Activated CD8-positive, alpha-beta memory T cell treated with anti-CD3 and anti-CD28 coated beads, Interleukin-2, amount 50 U/mL, for 48 hours (primary cell): ENCODE results near the gene CALY.

Experiments
- DNase-seq: peaks from one replicate; pipeline ENCODE4 v3.0.0-alpha.2; 2020

CALY gene

DNA sequence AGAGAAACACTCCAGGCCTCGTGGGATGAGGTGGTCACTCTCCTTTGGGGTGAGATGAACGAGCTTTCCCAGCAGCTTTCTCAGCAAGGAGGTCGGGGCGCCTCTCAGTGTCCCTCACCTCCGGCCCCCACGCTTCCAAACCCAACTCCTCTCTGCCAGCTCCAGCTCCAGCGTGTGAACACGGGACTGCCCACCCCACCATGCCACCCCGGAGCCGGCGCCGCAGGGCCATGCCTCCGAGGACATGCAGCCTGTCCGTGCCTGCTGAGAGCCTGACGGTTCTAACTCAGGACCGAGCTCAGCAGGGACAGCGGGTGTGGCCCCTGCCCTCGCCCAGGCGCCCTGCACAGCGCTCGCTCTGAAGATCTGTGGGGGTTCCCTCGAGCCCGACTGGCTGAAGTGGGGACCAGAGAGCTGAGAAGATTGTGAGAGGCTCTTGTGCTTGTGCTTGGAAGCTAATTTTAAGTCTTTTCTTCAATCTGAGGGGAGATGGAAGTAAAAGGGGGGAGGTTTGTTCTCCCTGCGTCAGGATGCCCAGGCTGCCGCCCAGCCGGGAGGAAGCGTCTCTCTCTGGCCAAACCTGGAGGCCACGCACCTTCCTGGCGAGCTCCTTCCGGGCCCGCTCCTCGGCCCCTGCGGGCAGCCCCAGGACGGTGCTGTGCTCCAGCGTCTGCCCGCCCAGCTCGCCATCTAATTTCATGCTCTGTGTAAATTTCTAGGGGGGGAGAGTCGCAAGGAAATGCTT, 54.9 kb downstream of the CALY start:
- DNase-seq, result no peak

DNA sequence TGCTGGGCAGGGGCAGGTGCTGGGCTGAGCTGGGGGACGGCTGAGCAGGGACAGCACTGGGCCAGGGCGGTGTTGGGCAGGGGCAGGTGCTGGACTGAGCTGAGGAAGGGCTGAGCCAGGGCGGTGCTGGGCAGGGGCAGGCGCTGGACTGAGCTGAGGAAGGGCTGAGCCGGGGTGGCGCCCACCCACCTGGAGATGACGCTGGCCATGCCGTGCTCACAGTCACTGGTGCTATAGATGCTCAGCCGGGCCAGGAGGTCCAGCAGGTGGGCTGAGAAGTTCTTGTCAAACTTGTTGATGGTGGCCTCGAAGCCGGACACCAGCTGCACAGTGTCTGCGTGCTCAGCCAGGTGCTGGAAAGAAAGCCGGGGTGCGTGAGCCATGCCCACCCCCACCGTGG, 55.6 kb downstream of the CALY start:
- DNase-seq, result no peak

DNA sequence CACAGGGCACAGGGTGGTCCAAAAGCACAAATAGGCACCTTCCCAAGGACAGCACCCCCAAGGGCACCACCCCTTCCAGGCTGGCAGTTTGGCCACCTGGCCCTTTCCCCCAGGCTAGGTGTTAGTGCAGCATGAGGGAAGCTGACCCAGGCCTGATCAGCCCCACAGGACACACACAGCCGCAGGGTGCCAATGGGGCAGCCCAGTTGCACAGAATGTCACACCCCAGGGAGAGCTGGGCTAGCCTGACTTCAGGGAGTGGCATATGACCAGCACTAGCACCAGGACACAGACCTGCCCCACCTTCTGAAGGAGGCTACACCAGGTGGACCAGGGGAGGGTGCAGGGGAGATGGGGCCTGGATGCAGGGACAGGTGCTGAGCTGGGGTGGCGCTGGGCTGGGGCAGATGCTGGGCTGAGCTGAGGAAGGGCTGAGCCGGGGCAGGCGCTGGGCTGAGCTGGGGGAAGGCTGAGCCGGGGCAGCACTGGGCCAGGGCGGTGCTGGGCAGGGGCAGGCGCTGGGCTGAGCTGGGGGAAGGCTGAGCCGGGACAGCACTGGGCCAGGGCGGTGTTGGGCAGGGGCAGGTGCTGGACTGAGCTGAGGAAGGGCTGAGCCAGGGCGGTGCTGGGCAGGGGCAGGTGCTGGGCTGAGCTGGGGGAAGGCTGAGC, 56.2 kb downstream of the CALY start:
- no peak for DNase-seq

DNA sequence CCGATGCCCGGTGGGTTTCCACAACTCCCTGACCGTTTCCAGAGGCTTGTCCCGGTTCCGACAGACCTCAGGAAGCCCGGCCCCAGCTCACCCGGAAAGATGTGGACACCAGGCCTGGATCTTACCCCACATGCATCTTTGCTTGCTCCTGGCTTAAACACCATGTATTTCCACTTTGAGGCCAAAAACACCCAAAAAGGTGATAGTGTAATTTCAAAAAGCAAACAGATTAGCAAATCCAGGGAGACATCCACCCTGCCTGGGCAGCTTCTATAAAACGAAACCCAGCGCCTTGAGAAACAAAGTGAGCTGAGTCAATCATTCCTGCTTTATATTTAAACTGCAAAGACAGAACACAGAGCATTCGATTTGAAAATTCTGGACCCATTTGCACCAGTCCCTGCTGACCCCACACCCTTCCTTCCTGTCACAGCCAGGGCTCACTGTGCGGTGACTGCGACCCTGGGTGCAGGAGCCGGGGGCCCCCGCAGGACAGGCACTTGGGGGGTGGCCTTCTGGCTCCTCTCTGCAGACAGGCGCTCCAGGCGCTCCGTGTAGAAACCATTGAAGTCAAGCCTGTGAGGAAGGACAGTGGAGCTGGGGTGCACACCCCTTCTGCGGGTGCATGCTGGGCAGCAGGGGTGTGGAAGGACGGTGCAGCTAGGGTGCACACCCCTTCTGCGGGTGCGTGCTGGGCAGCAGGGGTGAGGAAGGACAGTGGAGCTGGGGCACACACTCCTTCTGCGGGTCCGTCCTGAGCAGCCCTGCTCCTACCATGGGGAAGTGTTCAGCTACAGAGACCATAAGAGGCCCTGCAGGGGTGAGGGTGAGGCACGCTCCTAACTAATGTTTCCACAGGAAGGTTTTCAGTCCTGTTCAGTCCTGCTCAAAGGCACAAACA, 57.1 kb downstream of the CALY start:
- no peak for DNase-seq

DNA sequence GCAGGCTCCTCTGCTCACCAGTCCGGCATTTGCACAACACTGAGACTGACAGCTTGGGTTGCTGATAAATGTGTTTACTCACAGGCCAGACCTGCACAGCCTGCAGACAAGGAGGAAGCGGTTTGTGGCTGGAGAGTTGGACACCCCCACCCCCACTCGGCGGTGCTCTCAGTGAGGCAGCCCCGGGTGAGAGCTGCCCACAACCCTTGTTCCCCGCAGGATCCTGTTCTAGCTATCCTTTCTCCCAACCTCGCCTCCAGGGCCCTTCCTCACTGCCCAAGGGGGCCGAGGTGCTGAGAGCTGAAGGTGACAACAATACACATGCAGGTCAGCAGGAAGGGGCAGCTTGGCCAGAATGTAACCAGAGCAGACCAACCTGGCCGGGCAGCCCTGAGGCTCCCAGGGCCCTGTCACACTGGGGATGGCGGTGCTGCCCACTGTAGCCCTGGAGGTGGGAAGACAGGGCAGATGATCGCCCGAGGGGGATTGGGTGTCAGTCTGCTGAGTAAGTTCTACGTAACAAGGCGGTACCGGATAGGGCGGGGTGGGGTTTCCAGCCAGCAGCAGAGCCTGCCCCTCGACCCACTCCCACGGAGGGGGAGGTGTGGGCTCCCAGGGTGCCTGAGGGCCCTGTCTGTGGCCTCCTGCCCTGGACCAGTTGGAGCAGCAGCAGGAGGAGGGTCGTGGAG, 58.0 kb downstream of the CALY start:
- DNase-seq, result no peak

DNA sequence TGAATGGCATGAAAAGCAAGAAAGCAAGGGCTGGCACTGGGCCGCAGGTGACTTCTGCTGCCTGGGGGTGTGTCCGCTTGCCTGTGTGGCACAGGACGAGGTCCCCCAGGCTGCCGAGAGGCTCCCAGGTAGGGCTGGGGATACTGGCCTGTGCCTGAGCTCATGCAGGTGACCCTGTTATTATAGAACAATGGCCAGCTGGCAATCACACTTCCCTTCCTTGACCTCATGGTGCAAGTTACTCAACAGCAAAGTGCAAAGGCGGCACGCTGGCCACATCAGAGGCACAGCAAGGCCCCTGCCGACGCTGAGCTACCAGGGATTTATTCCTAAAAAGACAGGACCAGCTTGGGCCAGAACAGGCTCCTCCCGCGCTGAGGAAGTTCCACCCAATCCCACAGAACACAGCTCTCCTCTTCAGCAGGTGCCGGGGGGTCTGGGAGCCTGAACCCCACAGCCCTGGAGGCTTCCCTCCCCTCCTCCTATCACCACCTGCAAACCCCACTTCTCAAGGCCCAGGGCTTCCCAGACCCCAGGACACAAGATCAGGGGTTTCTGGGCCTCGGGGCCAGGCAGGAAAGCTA, 58.6 kb downstream of the CALY start:
- no peak for DNase-seq

DNA sequence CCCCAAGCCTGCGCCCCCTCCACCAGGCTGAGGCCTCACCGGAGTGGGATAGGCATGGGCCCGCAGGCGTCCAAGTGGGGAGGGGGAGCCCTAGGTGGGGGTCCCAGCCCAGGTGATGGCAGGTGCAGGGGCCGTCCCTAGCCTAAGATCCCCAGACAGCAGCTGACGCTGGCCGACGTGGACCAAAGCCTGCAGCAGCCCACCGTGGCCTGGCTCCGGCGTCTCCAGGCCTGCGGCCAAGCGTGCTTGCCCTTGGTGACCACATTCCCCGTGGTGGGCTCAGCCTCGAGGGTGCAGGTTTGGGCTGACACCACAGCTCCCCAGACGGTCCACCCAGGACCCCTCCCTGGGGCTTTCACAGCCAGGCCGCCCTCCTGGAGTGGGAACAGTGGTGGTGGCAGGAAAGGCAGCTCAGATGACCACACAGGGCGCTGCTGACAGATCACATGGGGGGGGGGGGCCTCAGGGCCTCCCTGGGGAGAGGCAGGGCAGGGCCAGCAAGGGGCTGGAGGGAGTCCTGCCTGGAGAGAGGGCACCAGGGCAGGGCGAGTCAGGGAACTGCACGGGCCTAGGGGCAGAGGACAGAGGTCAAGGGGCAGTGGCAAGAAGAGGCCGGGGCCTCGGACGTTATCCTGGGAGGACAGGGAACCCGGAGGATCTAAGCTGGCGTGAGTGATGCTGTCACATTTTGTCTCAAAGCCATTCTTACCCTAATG, 59.3 kb downstream of the CALY start:
- no peak for DNase-seq

DNA sequence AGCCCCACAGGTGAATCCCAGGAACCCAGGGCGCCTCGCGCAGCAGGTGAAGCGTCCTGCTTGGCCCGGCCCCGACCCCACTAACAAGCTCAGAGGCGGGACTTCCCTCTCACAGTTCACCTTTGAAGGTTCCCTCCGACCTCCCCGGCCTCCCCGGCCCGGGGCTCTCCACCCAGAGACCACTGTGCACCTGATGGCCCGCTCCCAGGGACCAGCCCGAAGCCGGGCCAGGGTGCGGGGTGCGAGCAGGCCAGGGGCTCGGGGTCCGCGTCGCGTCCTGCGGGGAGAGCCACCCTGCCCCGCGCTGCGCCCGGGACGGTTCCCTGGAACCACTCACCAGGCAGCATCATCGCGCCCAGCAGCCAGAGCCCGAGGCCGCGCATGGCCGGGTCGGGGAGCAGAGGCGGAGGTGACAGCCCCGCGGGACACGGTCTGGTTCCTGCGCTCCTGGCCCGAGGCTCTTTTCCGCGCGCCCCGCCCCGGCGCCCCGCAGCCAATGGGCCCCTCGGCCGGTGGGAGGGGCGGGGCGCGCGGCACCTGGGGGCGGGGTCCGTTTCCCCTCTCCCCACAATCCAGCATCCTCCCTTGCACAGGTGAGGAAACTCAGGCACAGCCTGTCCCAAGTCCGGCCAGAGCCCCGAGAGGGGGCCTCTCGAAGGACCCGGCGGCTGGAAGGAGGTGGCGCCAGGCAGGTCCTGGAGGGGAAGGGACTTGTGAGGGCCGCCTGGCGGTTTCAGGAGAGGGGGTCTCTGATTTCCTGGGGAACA, 60.1 kb downstream of the CALY start, which contains the start of gene ADAM8:
ADAM8 (minus strand) TSS at position 434 of the 767 bp plus-strand sequence; CDS start at position 383, 51 bp downstream.
- DNase-seq, result peak; percentile 87

DNA sequence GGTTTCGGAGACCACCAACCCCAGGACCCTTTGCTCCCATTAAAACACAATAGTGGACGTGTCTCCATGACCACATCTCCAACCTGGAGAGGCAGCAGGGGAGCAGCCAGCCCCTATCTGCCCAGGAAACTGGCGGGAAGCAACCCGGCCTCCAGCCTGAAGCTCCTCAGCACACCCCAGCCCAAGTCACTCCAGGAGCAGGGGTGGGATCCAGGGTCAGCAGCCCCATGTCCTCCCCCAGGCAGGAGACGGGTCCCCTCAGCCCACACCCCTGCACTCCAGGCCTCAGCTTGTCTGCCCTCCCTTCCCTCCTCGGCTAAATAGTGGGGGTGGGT, 60.6 kb downstream of the CALY start:
- no peak for DNase-seq

DNA sequence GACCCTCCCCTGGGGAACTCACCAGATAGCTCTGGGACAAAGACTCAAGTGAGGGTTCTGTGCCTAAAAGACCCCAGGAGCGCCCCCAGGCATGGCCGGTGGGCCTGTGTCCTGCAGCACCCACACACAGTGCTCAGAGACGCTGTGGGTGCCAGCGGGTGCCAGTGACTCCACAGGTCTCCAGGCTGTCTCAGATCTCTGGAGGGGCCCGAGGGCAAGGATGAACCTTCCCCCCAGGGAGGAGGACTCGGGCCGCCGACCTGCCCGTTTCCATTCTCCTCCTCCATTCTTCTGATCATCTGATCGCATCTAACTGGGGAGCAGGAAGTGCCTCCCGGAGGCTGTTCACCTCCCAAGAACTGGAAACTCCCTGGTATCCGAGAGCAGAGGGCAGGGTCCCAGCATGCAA, 61.0 kb downstream of the CALY start:
- DNase-seq, result no peak

DNA sequence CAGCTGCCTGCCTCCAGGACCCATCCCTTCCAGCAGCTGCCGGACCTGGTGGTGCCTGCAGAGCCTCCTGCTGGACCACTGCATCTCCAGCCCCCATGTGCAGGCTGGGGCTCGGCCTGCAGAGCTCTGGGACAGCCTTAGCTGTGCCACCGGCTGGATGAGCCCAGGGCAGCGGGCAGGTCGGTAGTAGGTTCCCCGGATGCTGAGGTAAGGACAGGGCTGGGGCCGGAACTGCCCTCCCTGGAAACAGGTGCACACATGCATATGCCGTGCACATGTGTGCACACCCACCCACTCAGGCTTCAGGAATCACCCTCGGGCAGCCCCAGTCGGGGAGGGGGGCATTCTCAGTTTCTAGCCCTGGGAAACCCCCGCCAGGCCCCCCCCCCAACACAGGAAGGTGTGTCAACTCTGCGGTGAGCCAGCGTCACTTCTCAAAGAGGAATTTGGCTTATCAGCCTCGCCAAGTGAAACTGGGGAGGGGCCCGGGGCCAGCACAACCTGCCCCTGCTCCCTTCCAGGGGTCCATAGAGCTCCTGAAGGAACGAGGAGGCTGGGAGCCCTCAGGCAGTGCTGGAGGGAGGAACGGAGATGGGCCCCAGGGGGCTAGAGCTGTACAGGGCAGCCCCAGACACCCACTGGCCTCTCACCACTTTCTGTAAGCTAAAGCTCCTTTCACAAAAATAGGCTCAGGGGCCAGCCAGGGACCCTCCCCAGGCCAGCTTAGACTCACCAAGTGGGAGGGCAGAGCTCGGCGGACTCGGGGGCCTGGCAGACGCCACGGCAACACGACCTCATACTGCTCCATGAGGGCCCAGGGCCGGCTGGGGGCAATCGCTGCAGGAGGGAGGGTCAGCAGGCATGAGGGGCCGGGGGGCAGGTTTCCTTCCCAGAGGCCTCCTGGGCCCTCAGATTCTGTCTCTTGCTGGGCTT, 61.7 kb downstream of the CALY start:
- DNase-seq, result peak; percentile 87
